Stimulated activated CD4-positive, alpha-beta T cell treated with anti-CD3 and anti-CD28 coated beads, Interleukin-4, amount 100 ng/mL, for 1 hour (primary cell): Measurements from ENCODE around the gene NPM3.

ENCODE experiments used
- DNase-seq: peaks from one replicate; pipeline ENCODE4 v3.0.0-alpha.2; 2020

Gene NPM3

GRCh38 chr10:101773923-101774588 is 9.2 kb downstream of the NPM3 start:
- DNase-seq = no peak

- no peak for DNase-seq
Observed at GRCh38 chr10:101772895-101773761, 10.1 kb downstream of the NPM3 start.

- no peak for DNase-seq
Observed at GRCh38 chr10:101772017-101772894, 11.0 kb downstream of the NPM3 start.

- DNase-seq = no peak
Observed at GRCh38 chr10:101771380-101771779, 11.9 kb downstream of the NPM3 start.

GRCh38 chr10:101770331-101771215 is 12.7 kb downstream of the NPM3 start:
- DNase-seq = no peak

- DNase-seq = no peak
Observed at GRCh38 chr10:101769541-101770180, 13.6 kb downstream of the NPM3 start.

GRCh38 chr10:101768791-101769170 is 14.5 kb downstream of the NPM3 start:
- DNase-seq = no peak

- DNase-seq = no peak
Observed at GRCh38 chr10:101767966-101768790, 15.1 kb downstream of the NPM3 start.

GRCh38 chr10:101767600-101767945 is 15.7 kb downstream of the NPM3 start:
- DNase-seq = no peak

- no peak for DNase-seq
Observed at GRCh38 chr10:101766753-101767599, 16.3 kb downstream of the NPM3 start.

GRCh38 chr10:101766306-101766705 is 16.9 kb downstream of the NPM3 start:
- DNase-seq = no peak

GRCh38 chr10:101763141-101763846 is 20.0 kb downstream of the NPM3 start:
- no peak for DNase-seq

GRCh38 chr10:101762736-101763135 is 20.5 kb downstream of the NPM3 start:
- no peak for DNase-seq

- DNase-seq = no peak
Observed at GRCh38 chr10:101761226-101761625, 22.0 kb downstream of the NPM3 start.

- DNase-seq = no peak
Observed at GRCh38 chr10:101760510-101760909, 22.7 kb downstream of the NPM3 start.

GRCh38 chr10:101759309-101760247 is 23.7 kb downstream of the NPM3 start:
- DNase-seq = no peak

- no peak for DNase-seq
Observed at GRCh38 chr10:101758858-101759257, 24.4 kb downstream of the NPM3 start.

- no peak for DNase-seq
Observed at GRCh38 chr10:101752241-101752640, 31.0 kb downstream of the NPM3 start.
